ENCODE results near the gene EIF4E3. TPM values are rescaled to one million over a fixed set of nuclear protein-coding genes. Genes with fewer than 3 reads are reported as not detected.

EIF4E3 gene
- polyA plus RNA-seq, 10 donors = 6.5 to 12.6 (median 9.9) TPM

- peak; percentile 5 to 67 (median 29) for DNase-seq
Measured at GRCh38 chr3:71724584-71725270, 475 bp downstream of the EIF4E3 start.

- DNase-seq = no peak
Measured at GRCh38 chr3:71724171-71724453, 1.1 kb downstream of the EIF4E3 start.

GRCh38 chr3:71723452-71724170 lies 1.6 kb downstream of the EIF4E3 start:
- no peak for DNase-seq

- DNase-seq = no peak
Measured at GRCh38 chr3:71722693-71723092, 2.5 kb downstream of the EIF4E3 start.

GRCh38 chr3:71721651-71722157 lies 3.5 kb downstream of the EIF4E3 start:
- no peak for DNase-seq

GRCh38 chr3:71721002-71721401 lies 4.2 kb downstream of the EIF4E3 start:
- DNase-seq = no peak

GRCh38 chr3:71718072-71718471 lies 7.1 kb downstream of the EIF4E3 start:
- DNase-seq = no peak

GRCh38 chr3:71714595-71714994 lies 10.6 kb downstream of the EIF4E3 start:
- no peak for DNase-seq

- DNase-seq = no peak
Measured at GRCh38 chr3:71713041-71713440, 12.2 kb downstream of the EIF4E3 start.

GRCh38 chr3:71710906-71711494 lies 14.2 kb downstream of the EIF4E3 start:
- peak in 1 of 3 donors; percentile 65 for DNase-seq

GRCh38 chr3:71709908-71710511 lies 15.2 kb downstream of the EIF4E3 start:
- DNase-seq = no peak

- DNase-seq = no peak
Measured at GRCh38 chr3:71708476-71709105, 16.6 kb downstream of the EIF4E3 start.

- DNase-seq = no peak
Measured at GRCh38 chr3:71707595-71707994, 17.6 kb downstream of the EIF4E3 start.

GRCh38 chr3:71705681-71706080 lies 19.5 kb downstream of the EIF4E3 start:
- no peak for DNase-seq

- DNase-seq = no peak
Measured at GRCh38 chr3:71704915-71705314, 20.3 kb downstream of the EIF4E3 start.

- DNase-seq = no peak
Measured at GRCh38 chr3:71703797-71704196, 21.4 kb downstream of the EIF4E3 start.

- DNase-seq = no peak
Measured at GRCh38 chr3:71702131-71703024, 22.8 kb downstream of the EIF4E3 start.

GRCh38 chr3:71701251-71701762 lies 23.9 kb downstream of the EIF4E3 start:
- no peak for DNase-seq

- peak in 1 of 3 donors; percentile 26 for DNase-seq
Measured at GRCh38 chr3:71695000-71695482, 30.2 kb downstream of the EIF4E3 start.

- peak in 2 of 3 donors; percentile 33 to 70 for DNase-seq
Measured at GRCh38 chr3:71694358-71694999, 30.7 kb downstream of the EIF4E3 start.
